ENCODE results near the gene ZNF776. TPM values are rescaled to one million over a fixed set of nuclear protein-coding genes. Genes with fewer than 3 reads are reported as not detected.

ZNF776 gene
- polyA plus RNA-seq, 1 donor (not counting 4 experiments of a cell fraction or from before 2014, with no cell fraction given): 7.4 TPM

GRCh38 chr19:57754091-57754673, 7.6 kb downstream of the ZNF776 start:
- dilution Hi-C loops (cut with MboI; ENCODE audit: extremely low pct_ligation_motif_present, low sequenced_read_pairs): no loop called here
- peaks cover 19% of the 10 kb centered on the region for H3K79me2 ChIP-seq (ENCODE audit: control insufficient read depth, insufficient read depth, low read length)
- no peak overlapping the region for H3K4me3 ChIP-seq (ENCODE audit: control insufficient read depth in 2 of 3, extremely low read depth in 1 of 3, insufficient read depth in 2 of 3, low read depth in 1 of 3, low read length in 3 of 3)
- H3K36me3 ChIP-seq (ENCODE audit: control insufficient read depth in 2 of 2, extremely low read depth in 1 of 2, insufficient read depth in 2 of 2, low read length in 2 of 2): peaks cover 33 to 35% of the 10 kb centered on the region in 2 experiments
- H3K9me1 ChIP-seq (ENCODE audit: control insufficient read depth, extremely low read depth, insufficient read depth, low read length): no peaks in the 10 kb centered on the region
- no peaks in the 10 kb centered on the region for H3K4me1 ChIP-seq (ENCODE audit: control insufficient read depth, extremely low read depth, insufficient read depth, low read length)
- H4K20me1 ChIP-seq (ENCODE audit: control insufficient read depth, extremely low read depth, insufficient read depth, low read length): no peaks in the 10 kb centered on the region
- DNase-seq (ENCODE audit: low read depth, low spot score): no peak
- no peak overlapping the region for H3K9ac ChIP-seq (ENCODE audit: control insufficient read depth, extremely low read depth, insufficient read depth, low read length)
- no peak overlapping the region for H2AFZ ChIP-seq (ENCODE audit: control insufficient read depth, low read length)
- H3K27me3 ChIP-seq (ENCODE audit: control insufficient read depth, extremely low read depth, insufficient read depth, low read length): no peaks in the 10 kb centered on the region
- no peak overlapping the region for H3K27ac ChIP-seq (ENCODE audit: control insufficient read depth, insufficient read depth, low read length)
- no peak overlapping the region for H3K4me2 ChIP-seq (ENCODE audit: control insufficient read depth, extremely low read depth, insufficient read depth, low read depth, low read length)
- FAIRE-seq: no peak
- no peak for TF ChIP-seq EZH2 (IDR thresholded peaks at IDR 0.05; ENCODE audit: low read length)
- TF ChIP-seq CTCF (optimal IDR thresholded peaks at IDR 0.05 in 1 of 3, IDR thresholded peaks at IDR 0.05 in 1 of 3, conservative IDR thresholded peaks at IDR 0.05 in 1 of 3; ENCODE audit: extremely low read depth in 1 of 3, insufficient read depth in 2 of 3, low read length in 3 of 3): no peak
- no peaks in the 10 kb centered on the region for H3K9me3 ChIP-seq (ENCODE audit: control insufficient read depth, low read depth, low read length)

GRCh38 chr19:57755031-57755430, 8.4 kb downstream of the ZNF776 start:
- no peak overlapping the region for H3K4me2 ChIP-seq (ENCODE audit: control insufficient read depth, extremely low read depth, insufficient read depth, low read depth, low read length)
- FAIRE-seq (no peak), DNase-seq (ENCODE audit: low read depth, low spot score) (no peak)
- H2AFZ ChIP-seq (ENCODE audit: control insufficient read depth, low read length): no peak overlapping the region
- no peak overlapping the region for H3K27ac ChIP-seq (ENCODE audit: control insufficient read depth, insufficient read depth, low read length)
- no peaks in the 10 kb centered on the region for H3K9me1 ChIP-seq (ENCODE audit: control insufficient read depth, extremely low read depth, insufficient read depth, low read length)
- peaks cover 10% of the 10 kb centered on the region for H3K79me2 ChIP-seq (ENCODE audit: control insufficient read depth, insufficient read depth, low read length)
- no peaks in the 10 kb centered on the region for H4K20me1 ChIP-seq (ENCODE audit: control insufficient read depth, extremely low read depth, insufficient read depth, low read length)
- no peaks in the 10 kb centered on the region for H3K27me3 ChIP-seq (ENCODE audit: control insufficient read depth, extremely low read depth, insufficient read depth, low read length)
- dilution Hi-C loops (cut with MboI; ENCODE audit: extremely low pct_ligation_motif_present, low sequenced_read_pairs): no loop called here
- H3K9ac ChIP-seq (ENCODE audit: control insufficient read depth, extremely low read depth, insufficient read depth, low read length): no peak overlapping the region
- no peak overlapping the region for H3K4me3 ChIP-seq (ENCODE audit: control insufficient read depth in 2 of 3, extremely low read depth in 1 of 3, insufficient read depth in 2 of 3, low read depth in 1 of 3, low read length in 3 of 3)
- H3K9me3 ChIP-seq (ENCODE audit: control insufficient read depth, low read depth, low read length): no peaks in the 10 kb centered on the region
- TF ChIP-seq EZH2 (IDR thresholded peaks at IDR 0.05; ENCODE audit: low read length) (no peak), CTCF (optimal IDR thresholded peaks at IDR 0.05 in 1 of 3, IDR thresholded peaks at IDR 0.05 in 1 of 3, conservative IDR thresholded peaks at IDR 0.05 in 1 of 3; ENCODE audit: extremely low read depth in 1 of 3, insufficient read depth in 2 of 3, low read length in 3 of 3) (no peak)
- H3K4me1 ChIP-seq (ENCODE audit: control insufficient read depth, extremely low read depth, insufficient read depth, low read length): no peaks in the 10 kb centered on the region
- peaks cover 38 to 39% of the 10 kb centered on the region in 2 experiments for H3K36me3 ChIP-seq (ENCODE audit: control insufficient read depth in 2 of 2, extremely low read depth in 1 of 2, insufficient read depth in 2 of 2, low read length in 2 of 2)

Data from keratinocyte (primary cell).